Upper lobe of left lung (tissue), 6 donors: ENCODE results near the gene MAP6. TPM values are rescaled to one million over a fixed set of nuclear protein-coding genes. Genes with fewer than 3 reads are reported as not detected.
A peak's percentile ranks its signal among the peaks of the same experiment; 100 is the strongest.

Experiments used
- ATAC-seq, 2 donors: fragments of 200-7000 bp; cut with Tn5 transposase; one replicate each; pipeline ENCODE4 v1.9.1; 2022; ENCODE audit warnings: mild to moderate bottlenecking in 2 of 2, moderate library complexity in 2 of 2; ENCODE audit not compliant: low FRiP score in 2 of 2
- DNase-seq, 2 donors: peaks; one replicate each; pipeline ENCODE4 v3.0.0-alpha.2; 2019 to 2020
- H3K27ac ChIP-seq, 4 donors: fragments of 200-600 bp; sonication (generic); one replicate each; pipeline ENCODE4 v1.5.1; 2016 to 2019
- H3K27me3 ChIP-seq, 4 donors: fragments of 200-600 bp; sonication (generic); one replicate each; pipeline ENCODE4 v1.5.1; 2017 to 2019
- H3K36me3 ChIP-seq, 4 donors: fragments of 200-600 bp; sonication (generic); one replicate each; pipeline ENCODE4 v1.5.1; 2016 to 2019
- H3K4me1 ChIP-seq, 4 donors: fragments of 200-600 bp; sonication (generic); one replicate each; pipeline ENCODE4 v1.5.1; 2018 to 2019
- H3K4me3 ChIP-seq, 4 donors: fragments of 200-600 bp; sonication (generic); one replicate each; pipeline ENCODE4 v1.5.1; 2017 to 2019; ENCODE audit warnings: mild to moderate bottlenecking in 2 of 4, moderate library complexity in 1 of 4
- H3K9me3 ChIP-seq, 4 donors: fragments of 200-600 bp; sonication (generic); one replicate each; pipeline ENCODE4 v1.5.1; 2018 to 2019
- EP300 ChIP-seq, 4 donors: sonication (generic); formaldehyde crosslinking; IDR thresholded peaks; one replicate each; pipeline ENCODE4 v1.5.1; 2017; ENCODE audit warnings: antibody characterized with exemption in 4 of 4, control low read depth in 2 of 4
- POLR2A ChIP-seq, 4 donors: fragments of 450-650 bp; IDR thresholded peaks; one replicate each; pipeline ENCODE4 v1.5.1; 2016 to 2017; ENCODE audit warnings: antibody characterized with exemption in 4 of 4, mild to moderate bottlenecking in 2 of 4
- POLR2AphosphoS5 ChIP-seq, 2 donors: sonication (generic); formaldehyde crosslinking; IDR thresholded peaks; one replicate each; pipeline ENCODE4 v1.5.1; 2017; ENCODE audit warnings: antibody characterized with exemption in 2 of 2
- WGBS, 2 donors: methylation state at CpG; one replicate each; pipeline ENCODE4 v1.1.5; 2017 to 2018; 5-methylcytosine and 5-hydroxymethylcytosine counted together
- total RNA-seq, 6 donors: library from RNA; depleted of rRNA in 4 of 6; stranded (reverse); fragments of >200 nt in 4 of 6; gene quantifications; one replicate each; pipeline versions ENCODE4 v1.1.0 to v1.2.1, GENCODE V29; 2016 to 2021
- TF ChIP-seq, protein P1 (sequence below), 6 experiments: fragments of 450-650 bp in 4 of 6; fragments of 200-600 bp in 2 of 6; sonication (generic) in 2 of 6; IDR thresholded peaks; one replicate each; pipeline ENCODE4 v1.5.1; 2016 to 2019; ENCODE audit warnings: antibody characterized with exemption in 6 of 6
- donor health status: DM: no; HTN: no; CAD: no; lungs with moderate emphysema.
- donor health status: DM: no; HTN: yes; CAD: no; lungs with severe emphysema.

The MAP6 gene
- total RNA-seq, 6 donors from 2014 or later = 3.5 to 17.6 (median 8.9) TPM

DNA sequence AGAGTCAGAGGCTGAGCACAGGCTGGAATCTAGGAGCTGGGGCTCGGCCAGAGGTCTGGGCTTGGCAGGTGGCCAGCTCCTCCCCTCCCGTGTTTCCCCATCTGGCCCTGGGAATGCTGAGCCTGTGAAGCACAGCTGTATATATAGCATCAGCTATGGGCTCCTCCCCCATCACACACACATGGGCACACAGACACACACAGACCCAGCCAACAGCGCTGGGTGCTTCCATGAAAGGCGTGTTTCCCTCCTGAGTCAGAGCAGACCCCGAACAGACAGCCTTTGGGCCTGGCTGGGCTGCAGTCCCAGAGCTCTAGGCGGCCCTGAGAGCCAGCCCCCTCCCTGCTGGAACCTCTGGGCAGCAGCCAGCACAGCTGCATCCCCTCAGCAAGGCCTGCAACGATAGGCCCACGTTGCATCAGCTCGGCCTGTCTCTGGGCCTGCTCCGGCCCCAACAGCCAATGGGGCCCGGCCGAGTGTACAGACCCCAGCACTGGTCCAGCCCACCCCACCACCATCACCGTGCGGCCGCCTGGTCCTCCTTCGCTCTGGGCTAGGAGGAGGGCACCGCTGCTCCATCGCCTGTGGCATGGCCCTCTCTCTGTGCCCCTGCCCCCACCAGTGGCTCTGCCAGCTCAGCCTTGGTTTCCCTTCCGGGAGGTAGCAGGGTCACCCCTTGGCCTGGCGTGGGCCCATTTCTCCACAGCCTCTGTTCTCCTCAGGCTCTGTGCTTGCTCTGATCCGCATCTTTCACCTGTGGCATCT lies 114.4 kb downstream of the MAP6 start:
- no peaks in the 10 kb centered on the region for H3K36me3 ChIP-seq
- WGBS, 2 donors = 39% methylated on average over 8 to 20 of the region's 21 CpGs
- peak; percentile 84 to 92 for ATAC-seq
- peak; percentile 65 to 90 for DNase-seq
- H3K27me3 ChIP-seq = no peaks in the 10 kb centered on the region
- H3K4me3 ChIP-seq = no peak overlapping the region
- peak overlapping the region; percentile 64 to 88 (median 80) for H3K27ac ChIP-seq
- H3K4me1 ChIP-seq = peaks cover 40 to 45% (median 44%) of the 10 kb centered on the region in 4 donors
- H3K9me3 ChIP-seq = no peaks in the 10 kb centered on the region
- TF ChIP-seq, protein P1, sequence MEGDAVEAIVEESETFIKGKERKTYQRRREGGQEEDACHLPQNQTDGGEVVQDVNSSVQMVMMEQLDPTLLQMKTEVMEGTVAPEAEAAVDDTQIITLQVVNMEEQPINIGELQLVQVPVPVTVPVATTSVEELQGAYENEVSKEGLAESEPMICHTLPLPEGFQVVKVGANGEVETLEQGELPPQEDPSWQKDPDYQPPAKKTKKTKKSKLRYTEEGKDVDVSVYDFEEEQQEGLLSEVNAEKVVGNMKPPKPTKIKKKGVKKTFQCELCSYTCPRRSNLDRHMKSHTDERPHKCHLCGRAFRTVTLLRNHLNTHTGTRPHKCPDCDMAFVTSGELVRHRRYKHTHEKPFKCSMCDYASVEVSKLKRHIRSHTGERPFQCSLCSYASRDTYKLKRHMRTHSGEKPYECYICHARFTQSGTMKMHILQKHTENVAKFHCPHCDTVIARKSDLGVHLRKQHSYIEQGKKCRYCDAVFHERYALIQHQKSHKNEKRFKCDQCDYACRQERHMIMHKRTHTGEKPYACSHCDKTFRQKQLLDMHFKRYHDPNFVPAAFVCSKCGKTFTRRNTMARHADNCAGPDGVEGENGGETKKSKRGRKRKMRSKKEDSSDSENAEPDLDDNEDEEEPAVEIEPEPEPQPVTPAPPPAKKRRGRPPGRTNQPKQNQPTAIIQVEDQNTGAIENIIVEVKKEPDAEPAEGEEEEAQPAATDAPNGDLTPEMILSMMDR (IDR thresholded peaks at IDR 0.05) = no peak
- peak in 2 of 4 donors; percentile 12 for TF ChIP-seq EP300 (IDR thresholded peaks at IDR 0.05)
- TF ChIP-seq POLR2AphosphoS5 (IDR thresholded peaks at IDR 0.05) = peak; percentile 65 to 84
- peak in 1 of 4 donors; percentile 19 for TF ChIP-seq POLR2A (IDR thresholded peaks at IDR 0.05)

DNA sequence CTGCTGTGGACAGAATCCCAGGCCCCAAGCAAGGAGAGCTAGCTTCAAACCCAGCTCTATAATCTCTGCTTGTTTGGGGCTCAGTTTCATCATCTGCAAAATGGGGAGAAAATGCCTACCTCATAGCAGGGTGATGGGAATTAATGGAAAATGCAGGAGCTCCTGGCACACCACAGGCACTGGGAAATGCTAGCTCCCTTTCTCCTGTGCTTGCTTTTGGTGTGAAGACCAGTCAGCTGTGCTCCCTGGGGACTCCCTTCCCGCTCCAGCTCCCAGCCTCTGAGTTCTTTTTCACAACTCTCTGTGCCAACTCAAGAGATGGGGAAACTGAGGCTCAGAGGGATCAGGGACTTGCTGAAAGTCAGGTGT lies 115.0 kb downstream of the MAP6 start:
- ATAC-seq = peak in 1 of 2 donors; percentile 0
- peaks cover 35 to 39% (median 38%) of the 10 kb centered on the region in 4 donors for H3K4me1 ChIP-seq
- WGBS, 2 donors = 75 to 80% methylated on average over 1 of the region's 1 CpG
- H3K27ac ChIP-seq = peak overlapping the region; percentile 21 to 88 (median 80)
- H3K36me3 ChIP-seq = no peaks in the 10 kb centered on the region
- no peaks in the 10 kb centered on the region for H3K9me3 ChIP-seq
- H3K27me3 ChIP-seq = no peaks in the 10 kb centered on the region
- no peak overlapping the region for H3K4me3 ChIP-seq
- no peak for DNase-seq
- no peak for TF ChIP-seq POLR2AphosphoS5 (IDR thresholded peaks at IDR 0.05)
- TF ChIP-seq, protein P1 (IDR thresholded peaks at IDR 0.05) = no peak

DNA sequence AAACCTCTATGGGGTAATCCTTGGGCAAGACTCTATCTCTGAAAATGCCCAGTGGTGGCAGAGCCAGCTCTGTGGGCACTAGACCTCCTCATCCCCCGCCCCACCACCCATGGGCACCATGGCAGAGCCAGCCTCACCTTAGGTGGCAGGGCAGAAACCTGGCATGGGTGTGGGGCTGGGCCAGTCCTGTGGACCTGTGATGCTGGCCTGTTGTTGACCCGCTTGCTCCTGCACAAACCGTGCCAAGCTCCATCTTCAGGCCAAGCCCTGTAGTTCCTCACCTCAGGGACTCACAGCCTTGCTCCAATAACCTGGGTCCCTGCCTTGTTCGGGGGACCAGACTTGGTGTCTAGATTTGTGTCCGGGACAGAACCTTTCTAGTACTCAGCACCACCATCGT lies 115.7 kb downstream of the MAP6 start:
- 84 to 87% methylated on average over 3 to 4 of the region's 6 CpGs for WGBS, 2 donors
- H3K4me1 ChIP-seq = peaks cover 28 to 33% (median 31%) of the 10 kb centered on the region in 4 donors
- peak overlapping the region in 1 of 4 donors; percentile 82 for H3K27ac ChIP-seq
- no peaks in the 10 kb centered on the region for H3K27me3 ChIP-seq
- ATAC-seq = no peak
- H3K4me3 ChIP-seq = no peak overlapping the region
- no peaks in the 10 kb centered on the region for H3K36me3 ChIP-seq
- H3K9me3 ChIP-seq = no peaks in the 10 kb centered on the region
- no peak for DNase-seq
- TF ChIP-seq, protein P1 (IDR thresholded peaks at IDR 0.05) = no peak
- no peak for TF ChIP-seq EP300 (IDR thresholded peaks at IDR 0.05)
- TF ChIP-seq POLR2AphosphoS5 (IDR thresholded peaks at IDR 0.05) = no peak
- TF ChIP-seq POLR2A (IDR thresholded peaks at IDR 0.05) = no peak

DNA sequence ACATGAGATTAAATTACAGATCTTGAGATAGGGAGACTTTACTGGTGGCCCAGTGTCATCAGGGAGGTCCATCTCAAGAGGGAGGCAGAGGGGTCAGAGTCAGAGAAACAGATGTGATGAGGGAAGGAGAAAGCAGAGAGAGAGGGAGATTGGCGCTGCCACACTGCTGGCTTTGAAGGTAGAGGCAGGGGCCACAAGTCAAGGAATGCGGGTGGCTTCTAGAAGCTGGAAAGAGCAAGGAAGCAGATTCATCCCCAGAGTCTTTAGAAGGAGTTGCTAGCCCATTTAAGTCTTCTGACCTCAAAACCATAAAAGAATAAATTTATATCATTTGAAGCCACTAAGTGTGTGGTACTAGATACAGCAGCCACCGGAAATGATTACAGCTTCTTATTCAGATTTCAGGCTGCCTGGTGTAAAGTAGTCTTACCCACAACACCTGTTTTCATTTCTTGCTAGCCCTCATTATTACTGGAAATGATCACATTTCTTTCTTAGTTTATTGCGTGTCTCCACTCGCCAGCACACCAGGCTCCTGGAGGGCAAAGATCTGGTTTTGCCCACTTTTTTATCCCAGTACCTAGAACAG lies 119.4 kb downstream of the MAP6 start:
- H3K9me3 ChIP-seq = no peaks in the 10 kb centered on the region
- no peak for DNase-seq
- H3K27ac ChIP-seq = no peak overlapping the region
- ATAC-seq = no peak
- H3K36me3 ChIP-seq = no peaks in the 10 kb centered on the region
- peaks cover 18 to 21% (median 19%) of the 10 kb centered on the region in 4 donors for H3K4me1 ChIP-seq
- H3K27me3 ChIP-seq = no peaks in the 10 kb centered on the region
- no peak for TF ChIP-seq EP300 (IDR thresholded peaks at IDR 0.05)
- TF ChIP-seq, protein P1 (IDR thresholded peaks at IDR 0.05) = no peak
- no peak for TF ChIP-seq POLR2A (IDR thresholded peaks at IDR 0.05)
- TF ChIP-seq POLR2AphosphoS5 (IDR thresholded peaks at IDR 0.05) = no peak
- WGBS, 2 donors = 90 to 97% methylated on average over 5 of the region's 5 CpGs
- no peak overlapping the region for H3K4me3 ChIP-seq
